Spleen (tissue), 11 donors: Measurements from ENCODE around the gene AHNAK2. TPM values are rescaled to one million over a fixed set of nuclear protein-coding genes. Genes with fewer than 3 reads are reported as not detected.

Experiments used
- DNase-seq: peaks from one replicate; pipeline ENCODE4 v3.0.0-alpha.2; 2020
- H3K27ac ChIP-seq, 8 donors: fragments of 200-600 bp; sonication (generic) in 7 of 8; 1 replicate in 4 of 8; 2 replicates in 4 of 8; pipeline versions ENCODE4 v1.5.0 to v1.8.0; 2016 to 2021; ENCODE audit warnings: inconsistent platforms in 4 of 8, mild to moderate bottlenecking in 4 of 8, moderate library complexity in 1 of 8
- H3K27me3 ChIP-seq, 7 donors: fragments of 200-600 bp; sonication (generic) in 6 of 7; replicated peaks in 1 of 7; 1 replicate in 4 of 7; 2 replicates in 3 of 7; pipeline versions ENCODE4 v1.5.0 to v1.8.0; 2016 to 2021; ENCODE audit warnings: inconsistent platforms in 3 of 7, mild to moderate bottlenecking in 1 of 7
- H3K36me3 ChIP-seq, 6 donors: fragments of 200-600 bp; sonication (generic) in 5 of 6; 1 replicate in 4 of 6; 2 replicates in 2 of 6; pipeline versions ENCODE4 v1.5.0 to v1.8.0; 2016 to 2021; ENCODE audit warnings: inconsistent platforms in 2 of 6
- H3K4me1 ChIP-seq, 6 donors: fragments of 200-600 bp; sonication (generic) in 5 of 6; 1 replicate in 3 of 6; 2 replicates in 3 of 6; pipeline versions ENCODE4 v1.5.0 to v1.8.0; 2016 to 2021; ENCODE audit warnings: inconsistent platforms in 3 of 6
- H3K4me3 ChIP-seq, 8 donors: fragments of 200-600 bp; sonication (generic) in 7 of 8; 1 replicate in 4 of 8; 2 replicates in 4 of 8; pipeline versions ENCODE4 v1.5.0 to v1.8.0; 2016 to 2021; ENCODE audit warnings: inconsistent platforms in 4 of 8, mild to moderate bottlenecking in 4 of 8, moderate library complexity in 2 of 8
- H3K9me3 ChIP-seq, 8 donors: fragments of 200-600 bp; sonication (generic) in 7 of 8; 1 replicate in 4 of 8; 2 replicates in 4 of 8; pipeline versions ENCODE4 v1.5.0 to v1.8.0; 2016 to 2021; ENCODE audit warnings: inconsistent platforms in 4 of 8
- CTCF ChIP-seq, 11 experiments: fragments of 200-600 bp in 7 of 11; fragments of 450-650 bp in 4 of 11; sonication (generic) in 4 of 11; IDR thresholded peaks in 8 of 11; conservative IDR thresholded peaks in 3 of 11; 1 replicate in 7 of 11; 2 replicates in 4 of 11; pipeline versions ENCODE4 v1.4.0 to v1.8.0; 2016 to 2021; ENCODE audit warnings: antibody characterized with exemption in 11 of 11, inconsistent platforms in 4 of 11, mild to moderate bottlenecking in 1 of 11
- POLR2A ChIP-seq, 3 donors: fragments of 450-650 bp; IDR thresholded peaks; one replicate each; pipeline ENCODE4 v1.5.1; 2017; ENCODE audit warnings: antibody characterized with exemption in 3 of 3, mild to moderate bottlenecking in 1 of 3
- POLR2AphosphoS5 ChIP-seq, 3 donors: sonication (generic); formaldehyde crosslinking; IDR thresholded peaks; one replicate each; pipeline ENCODE4 v1.5.1; 2017; ENCODE audit warnings: antibody characterized with exemption in 3 of 3
- WGBS, 5 donors: extraction: QIAGEN DNeasy Blood & Tissue Kit in 3 of 5; methylation state at CpG; one replicate each; pipeline versions ENCODE4 v1.1.5 to v1.1.7; 2013 to 2018; 5-methylcytosine and 5-hydroxymethylcytosine counted together
- intact Hi-C: fragments of 100-400 bp; cut with DNase I; formaldehyde crosslinking; loops from one replicate; pipeline ENCODE4 v1.15.0; 2023; ENCODE audit warnings: low total_unique reads
- polyA plus RNA-seq, 3 donors: library from polyadenylated mRNA; stranded (reverse); fragments of 200-250 nt; gene quantifications; one replicate each; pipeline ENCODE4 v1.2.1, GENCODE V29; 2013
- total RNA-seq, 7 donors: library from RNA; depleted of rRNA in 3 of 7; stranded (reverse); fragments of >200 nt in 3 of 7; fragmentation: NEBNext Ultra II Directional in 4 of 7; extraction: Animal tissue kit (Norgen Biotek cat#: 25700) in 4 of 7; gene quantifications; one replicate each; pipeline versions ENCODE4 v1.1.0 to v1.2.1, GENCODE V29; 2016 to 2021
- donor health status: healthy with polysubstance abuse.
- donor health status: DM: no; HTN: no; CAD: no; lungs with moderate emphysema.
- donor health status: DM: no; HTN: no; CAD: no.
- donor health status: Bipolar disorder and iron deficiency.
- donor health status: healthy.
- donor health status: DM: no; HTN: no; CAD: no.
- donor health status: DM: yes; HTN: yes; CAD: no.

The AHNAK2 gene
- total and polyA plus RNA-seq, 10 donors = 0.26 to 1.3 (median 0.71) TPM

- DNase-seq = no peak
- H3K4me1 ChIP-seq = peaks cover 12 to 70% (median 53%) of the 10 kb centered on the region in 6 donors
- H3K27ac ChIP-seq = no peak overlapping the region
- intact Hi-C loops = no loop called here
- TF ChIP-seq POLR2A (IDR thresholded peaks at IDR 0.05) (no peak), CTCF (IDR thresholded peaks at IDR 0.05 in 8 of 11, conservative IDR thresholded peaks at IDR 0.05 in 3 of 11) (no peak), POLR2AphosphoS5 (IDR thresholded peaks at IDR 0.05) (no peak)
- peaks cover 0 to 7% (median 2%) of the 10 kb centered on the region in 8 donors for H3K9me3 ChIP-seq
- no peak overlapping the region for H3K4me3 ChIP-seq
- no peaks in the 10 kb centered on the region for H3K36me3 ChIP-seq
- WGBS, 5 donors = 73 to 93% (median 82%) methylated on average over 3 to 17 of the region's 17 CpGs
- peaks cover 0 to 42% (median 3%) of the 10 kb centered on the region in 7 donors for H3K27me3 ChIP-seq
These were observed 49.6 kb downstream of the AHNAK2 start for GRCh38 chr14:104928391-104929133.

GRCh38 chr14:104927901-104928300 lies 50.3 kb downstream of the AHNAK2 start:
- Histone ChIP-seq H3K36me3 (no peaks in the 10 kb centered on the region), H3K9me3 (peaks cover 0 to 7% (median 2%) of the 10 kb centered on the region in 8 donors), H3K4me1 (peaks cover 12 to 70% (median 53%) of the 10 kb centered on the region in 6 donors), H3K27me3 (peaks cover 0 to 37% (median 3%) of the 10 kb centered on the region in 7 donors), H3K4me3 (no peak overlapping the region), H3K27ac (no peak overlapping the region)
- intact Hi-C loops = no loop called here
- WGBS, 5 donors = 61 to 76% (median 68%) methylated on average over 7 to 8 of the region's 8 CpGs
- TF ChIP-seq CTCF (IDR thresholded peaks at IDR 0.05 in 8 of 11, conservative IDR thresholded peaks at IDR 0.05 in 3 of 11) = no peak
- TF ChIP-seq POLR2A (IDR thresholded peaks at IDR 0.05) = no peak
- DNase-seq = no peak

- 53 to 79% (median 76%) methylated on average over 3 to 10 of the region's 10 CpGs for WGBS, 5 donors
- H3K27me3 ChIP-seq = peaks cover 0 to 32% (median 0%) of the 10 kb centered on the region in 7 donors
- H3K27ac ChIP-seq = no peak overlapping the region
- DNase-seq = peak; percentile 78
- peaks cover 12 to 69% (median 50%) of the 10 kb centered on the region in 6 donors for H3K4me1 ChIP-seq
- TF ChIP-seq POLR2AphosphoS5 (IDR thresholded peaks at IDR 0.05) = no peak
- no peak for TF ChIP-seq CTCF (IDR thresholded peaks at IDR 0.05 in 8 of 11, conservative IDR thresholded peaks at IDR 0.05 in 3 of 11)
- TF ChIP-seq POLR2A (IDR thresholded peaks at IDR 0.05) = no peak
- intact Hi-C loops = no loop called here
- peaks cover 0 to 7% (median 2%) of the 10 kb centered on the region in 8 donors for H3K9me3 ChIP-seq
- peak overlapping the region in 1 of 8 donors; percentile 63 for H3K4me3 ChIP-seq
- no peaks in the 10 kb centered on the region for H3K36me3 ChIP-seq
These were observed 50.8 kb downstream of the AHNAK2 start for GRCh38 chr14:104927432-104927816.
